Coronary artery (tissue), 2 donors: Measurements from ENCODE around the gene CDH16.

Experiments
- DNase-seq: peaks from one replicate; pipeline ENCODE4 v3.0.0-alpha.2; 2017; ENCODE audit warnings: low spot score
- H3K27ac ChIP-seq, 2 donors: fragments of 200-600 bp; sonication (generic); one replicate each; pipeline ENCODE4 v1.5.1; 2016 to 2019
- H3K4me3 ChIP-seq: fragments of 200-600 bp; sonication (generic); 2 replicates; pipeline ENCODE4 v1.5.1; 2016; ENCODE audit warnings: mild to moderate bottlenecking, moderate library complexity
- TF ChIP-seq, protein P1 (sequence below): fragments of 200-600 bp; sonication (generic); IDR thresholded peaks from one replicate; pipeline ENCODE4 v1.5.1; 2019; ENCODE audit warnings: antibody characterized with exemption

Gene CDH16

DNA sequence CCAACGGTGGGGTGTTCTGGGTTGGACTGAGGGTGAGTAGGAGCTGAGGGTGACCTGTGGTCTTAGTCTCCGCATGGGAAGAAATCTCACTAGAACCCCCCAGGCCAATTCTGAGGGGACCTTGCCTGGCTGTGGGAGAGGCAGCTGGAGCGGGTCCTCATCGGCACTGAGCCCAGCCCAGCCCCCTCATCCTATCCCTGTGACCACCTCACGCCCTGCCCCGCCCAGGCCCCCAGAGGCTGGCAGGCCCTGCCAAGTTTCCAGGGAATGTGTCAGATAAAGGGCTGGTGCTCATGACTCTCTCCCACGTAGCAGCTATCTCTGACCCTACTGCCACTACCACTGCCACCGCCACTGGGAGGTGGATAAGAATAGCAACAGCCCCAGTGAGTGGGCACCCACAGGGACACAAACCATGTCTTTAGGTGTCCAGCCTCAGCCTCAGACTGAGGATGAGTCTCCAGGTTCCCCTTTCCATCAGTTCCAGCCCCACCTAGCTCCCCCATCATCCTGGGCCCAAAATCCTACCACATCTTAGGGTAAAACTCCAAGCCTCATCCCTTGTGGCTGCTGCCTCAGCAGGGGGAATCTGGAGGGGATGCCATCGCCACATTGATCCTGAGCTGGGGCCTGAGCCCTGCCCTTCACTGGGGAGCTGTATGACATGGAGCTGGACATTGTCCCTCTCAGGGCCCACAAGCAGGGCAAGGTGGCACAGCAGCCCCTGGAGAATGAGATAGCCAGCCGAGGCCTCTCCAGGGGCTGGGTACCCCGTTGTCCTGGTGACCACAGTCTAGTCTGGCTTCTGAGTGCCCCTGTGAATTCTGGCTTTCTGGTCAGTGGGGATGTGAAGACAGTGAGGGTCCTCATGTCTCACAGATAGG lies 14.9 kb downstream of the CDH16 start:
- Histone ChIP-seq H3K4me3 (peak overlapping the region; percentile 18), H3K27ac (peak overlapping the region; percentile 95 to 97)
- TF ChIP-seq, protein P1, sequence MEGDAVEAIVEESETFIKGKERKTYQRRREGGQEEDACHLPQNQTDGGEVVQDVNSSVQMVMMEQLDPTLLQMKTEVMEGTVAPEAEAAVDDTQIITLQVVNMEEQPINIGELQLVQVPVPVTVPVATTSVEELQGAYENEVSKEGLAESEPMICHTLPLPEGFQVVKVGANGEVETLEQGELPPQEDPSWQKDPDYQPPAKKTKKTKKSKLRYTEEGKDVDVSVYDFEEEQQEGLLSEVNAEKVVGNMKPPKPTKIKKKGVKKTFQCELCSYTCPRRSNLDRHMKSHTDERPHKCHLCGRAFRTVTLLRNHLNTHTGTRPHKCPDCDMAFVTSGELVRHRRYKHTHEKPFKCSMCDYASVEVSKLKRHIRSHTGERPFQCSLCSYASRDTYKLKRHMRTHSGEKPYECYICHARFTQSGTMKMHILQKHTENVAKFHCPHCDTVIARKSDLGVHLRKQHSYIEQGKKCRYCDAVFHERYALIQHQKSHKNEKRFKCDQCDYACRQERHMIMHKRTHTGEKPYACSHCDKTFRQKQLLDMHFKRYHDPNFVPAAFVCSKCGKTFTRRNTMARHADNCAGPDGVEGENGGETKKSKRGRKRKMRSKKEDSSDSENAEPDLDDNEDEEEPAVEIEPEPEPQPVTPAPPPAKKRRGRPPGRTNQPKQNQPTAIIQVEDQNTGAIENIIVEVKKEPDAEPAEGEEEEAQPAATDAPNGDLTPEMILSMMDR = no peak
- DNase-seq = no peak

DNA sequence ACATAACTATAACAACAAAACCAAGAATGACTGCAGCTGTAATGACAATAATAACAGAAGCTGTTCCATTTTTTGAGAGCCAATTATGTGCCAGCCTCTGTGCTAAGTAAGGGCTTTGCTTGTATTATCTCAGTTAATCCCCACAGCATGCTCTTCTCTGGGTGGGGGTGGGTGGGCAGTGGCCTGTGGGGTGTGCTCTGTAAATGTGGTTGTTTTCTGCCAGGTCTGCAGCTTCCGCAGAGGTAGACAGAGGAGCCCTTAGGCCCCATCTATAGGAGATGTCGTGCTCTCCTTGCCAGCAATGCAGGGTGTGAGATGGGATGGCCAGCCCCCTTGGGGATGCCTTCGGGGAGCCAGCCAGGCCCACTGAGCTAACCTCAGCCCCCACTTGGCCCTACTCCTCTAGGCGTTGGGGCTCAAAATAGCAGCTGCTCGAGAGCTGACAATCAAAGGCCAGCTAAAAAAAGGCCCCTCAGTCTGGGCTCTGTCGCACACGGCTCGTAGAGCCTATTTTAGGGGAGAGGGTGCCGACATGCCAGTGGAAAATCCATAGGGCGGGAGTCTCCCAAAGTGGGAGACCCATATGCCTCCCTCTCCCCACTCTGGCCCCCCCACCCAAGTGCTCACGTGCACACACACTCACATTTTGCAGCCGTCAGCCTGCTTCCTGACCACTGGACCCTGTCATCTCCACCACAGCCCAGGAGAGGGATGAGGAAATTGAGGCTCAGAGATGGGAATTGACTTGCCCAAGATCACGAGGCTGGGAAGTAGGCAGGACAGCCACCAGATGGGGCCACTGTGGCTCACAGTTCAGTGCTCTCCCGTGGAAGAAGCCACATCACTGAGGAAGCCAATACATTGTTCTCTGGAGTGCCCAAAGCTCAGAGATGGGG lies 15.8 kb downstream of the CDH16 start:
- TF ChIP-seq, protein P1 = no peak
- no peak for DNase-seq
- Histone ChIP-seq H3K27ac (peak overlapping the region; percentile 95 to 97), H3K4me3 (peak overlapping the region; percentile 18)

DNA sequence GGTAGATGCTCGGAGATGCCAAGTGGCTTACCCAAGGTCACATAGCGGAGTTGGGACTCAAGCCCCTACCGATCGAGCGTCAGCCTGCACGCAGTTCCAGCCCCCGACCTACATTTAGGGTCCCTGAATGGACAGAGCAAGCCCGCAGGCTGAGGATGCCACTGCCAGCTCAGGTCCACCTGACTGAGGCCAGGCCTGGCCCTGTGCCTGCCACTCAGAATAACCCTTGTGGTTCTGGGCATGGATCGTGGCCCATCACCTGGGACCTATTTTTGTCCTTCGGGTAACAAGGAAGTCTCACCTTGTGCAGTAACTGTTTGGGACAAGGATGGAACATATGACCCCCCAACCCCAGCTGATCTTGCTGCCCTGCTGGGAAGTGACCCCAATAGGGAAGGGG lies 17.1 kb downstream of the CDH16 start:
- H3K27ac ChIP-seq = peak overlapping the region; percentile 95 to 97
- DNase-seq = no peak
- H3K4me3 ChIP-seq = no peak overlapping the region
- TF ChIP-seq, protein P1 = no peak

DNA sequence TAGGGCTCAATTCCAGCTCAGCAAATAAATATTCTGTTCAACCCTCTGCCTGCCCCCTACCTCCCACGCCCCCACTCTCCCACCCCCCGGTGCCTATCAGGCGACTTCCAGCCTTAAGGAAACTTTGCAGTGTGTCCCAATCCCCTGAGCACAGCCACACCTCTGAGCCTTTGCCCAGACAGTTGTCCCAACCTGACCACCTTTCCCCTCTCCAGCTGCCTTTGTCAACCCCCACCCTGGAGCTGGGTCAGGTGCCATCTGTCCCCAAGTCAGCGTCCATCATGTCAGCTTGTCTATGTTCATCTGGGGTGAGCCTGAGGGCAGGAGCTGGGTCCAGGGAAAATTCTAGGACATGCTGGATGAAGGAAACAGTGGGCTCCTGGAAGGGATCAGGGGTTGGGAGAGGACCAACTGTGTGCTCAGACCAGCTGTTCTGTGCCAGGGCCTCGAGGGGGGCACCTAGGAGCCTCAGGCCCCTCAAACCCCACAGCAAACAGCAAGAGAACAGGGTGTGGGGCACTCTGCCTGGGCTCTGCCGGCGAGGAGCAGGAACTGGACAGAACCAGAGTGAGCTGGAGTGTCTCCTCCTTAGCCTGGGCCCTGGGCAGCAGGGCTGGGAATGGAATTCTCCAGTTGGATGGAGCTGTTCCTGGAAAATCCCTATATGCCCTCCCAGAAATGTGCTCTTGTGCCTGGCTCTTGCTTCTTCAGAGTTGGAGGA lies 17.8 kb downstream of the CDH16 start:
- H3K27ac ChIP-seq = peak overlapping the region; percentile 95 to 97
- DNase-seq = no peak
- peak overlapping the region; percentile 32 for H3K4me3 ChIP-seq
- TF ChIP-seq, protein P1 = no peak

DNA sequence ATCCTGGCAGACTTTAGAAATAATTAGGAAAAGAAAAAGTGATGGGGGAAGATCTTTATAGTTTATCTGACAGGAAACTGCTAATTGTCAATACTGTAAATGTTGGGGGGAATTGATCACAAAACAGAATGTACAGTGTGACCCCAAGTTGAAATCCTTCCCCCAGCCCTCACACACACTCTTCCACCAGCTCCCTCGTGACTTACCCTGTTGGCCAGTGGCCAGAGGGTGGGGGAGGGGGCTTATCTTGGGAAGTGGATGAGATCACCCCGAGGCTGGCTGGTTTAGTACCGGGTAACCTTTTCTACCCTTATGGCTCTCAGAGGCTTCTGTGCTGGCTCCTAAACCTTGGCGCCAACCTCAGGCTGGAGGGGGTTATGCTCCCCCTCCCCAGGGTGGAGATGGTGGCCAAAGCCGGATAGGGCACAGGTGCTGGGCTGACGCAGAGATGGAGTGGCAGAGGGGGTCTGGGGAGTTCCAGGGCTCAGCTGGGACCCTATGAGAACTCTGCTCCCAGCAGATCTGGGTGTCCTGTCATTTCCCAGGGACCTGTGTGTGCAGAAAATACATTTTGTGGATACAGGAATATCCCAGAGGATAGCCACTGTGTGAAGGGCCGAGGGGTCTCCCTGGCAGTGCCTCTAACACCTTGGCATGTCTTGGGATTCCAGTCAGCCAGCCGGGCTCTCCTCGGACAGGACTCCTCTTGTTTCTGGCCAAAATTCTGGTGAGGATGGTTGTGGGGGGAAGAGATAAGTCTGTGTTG lies 18.6 kb downstream of the CDH16 start:
- no peak for DNase-seq

More for the DNA sequence above, 18.6 kb downstream of the CDH16 start:
- peak overlapping the region; percentile 95 to 97 for H3K27ac ChIP-seq
- TF ChIP-seq, protein P1 = no peak
- H3K4me3 ChIP-seq = peak overlapping the region; percentile 32
